Activated naive CD4-positive, alpha-beta T cell (primary cell): ENCODE results near the gene CRACR2A.

Experiments
- DNase-seq, 4 experiments: peaks; one replicate each; lab custom pipeline; 2025; lab: John Stamatoyannopoulos, UW

The CRACR2A gene

DNA sequence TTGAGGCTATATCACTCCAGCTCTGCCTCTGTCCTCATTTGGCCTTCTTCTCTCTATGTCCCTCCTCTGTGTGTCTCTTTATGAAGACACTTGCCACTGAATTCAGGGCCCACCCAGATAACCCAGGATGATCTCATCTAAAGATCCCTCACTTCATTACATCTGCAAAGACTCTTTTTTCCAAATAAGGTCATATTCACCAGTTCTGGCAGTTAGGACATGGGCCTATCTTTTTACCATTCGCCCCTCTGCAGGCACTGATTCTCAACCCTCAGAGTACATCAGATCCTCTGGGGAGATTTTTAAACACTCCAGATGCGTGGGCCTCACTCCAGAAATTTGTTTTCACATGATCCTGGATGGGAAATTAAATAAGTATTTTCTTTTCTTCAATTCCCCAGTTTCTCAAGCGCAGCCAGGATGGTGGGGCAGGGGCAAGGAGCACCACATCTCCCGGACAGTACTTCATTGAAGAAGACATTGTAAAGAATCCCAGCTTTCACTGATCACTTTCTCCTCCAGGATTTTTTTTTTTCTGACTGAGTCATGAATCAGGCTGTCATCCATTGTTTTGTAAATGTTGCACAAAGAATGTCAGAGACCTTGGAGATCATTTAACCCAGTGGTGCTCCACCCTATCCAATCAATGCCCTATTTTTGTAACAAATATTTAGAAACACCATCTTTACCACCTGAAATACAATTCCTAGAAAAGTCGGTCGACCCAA is 27.4 kb downstream of the CRACR2A start:
- DNase-seq: no peak

- DNase-seq: no peak
These were observed 28.7 kb downstream of the CRACR2A start for GRCh38 chr12:3723916-3724805.

DNA sequence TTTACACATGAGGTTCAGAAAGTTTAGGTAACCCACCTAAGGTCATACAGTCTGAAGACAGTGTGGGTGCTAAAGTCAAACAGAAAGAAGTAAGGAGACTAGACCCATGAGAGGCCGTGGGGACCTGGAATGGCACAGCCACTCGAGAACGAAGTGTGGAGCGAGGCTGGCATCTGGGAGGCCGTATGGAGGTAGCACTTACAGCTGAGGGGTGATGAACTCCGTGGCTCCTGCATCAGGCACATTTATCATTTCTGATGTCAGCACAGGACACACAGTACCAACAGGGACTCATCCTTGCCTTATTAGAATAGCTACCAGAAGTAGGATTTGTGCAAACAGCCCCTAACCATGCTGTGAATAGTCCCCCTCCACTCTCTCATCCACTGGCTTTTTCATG is 30.5 kb downstream of the CRACR2A start:
- no peak for DNase-seq

- DNase-seq: no peak
These were observed 32.1 kb downstream of the CRACR2A start for GRCh38 chr12:3720772-3721171.

- no peak for DNase-seq
These were observed 34.8 kb downstream of the CRACR2A start for GRCh38 chr12:3718100-3718499.

GRCh38 chr12:3717283-3717898 is 35.5 kb downstream of the CRACR2A start:
- DNase-seq: no peak

DNA sequence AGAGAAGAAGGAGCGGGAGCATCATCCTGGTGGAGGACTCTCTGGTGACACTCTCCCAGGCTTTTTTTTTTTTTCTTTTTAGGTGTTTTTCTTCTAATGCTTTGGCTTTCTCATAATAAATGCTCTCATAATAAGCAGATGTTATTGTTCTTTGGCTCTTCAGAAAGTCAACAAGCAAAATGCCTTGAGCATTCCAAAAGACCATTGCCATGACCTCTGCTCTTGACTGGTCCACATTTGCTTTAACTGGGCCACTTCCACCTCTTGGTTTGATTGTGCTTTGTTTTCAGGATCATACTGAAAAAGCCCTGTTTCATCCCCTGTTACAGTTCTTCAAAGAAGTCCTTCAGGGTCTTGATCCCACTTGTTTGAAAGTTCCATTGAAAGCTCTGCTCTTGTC is 36.9 kb downstream of the CRACR2A start:
- no peak for DNase-seq

GRCh38 chr12:3713947-3714346 is 39.0 kb downstream of the CRACR2A start:
- DNase-seq: no peak

DNA sequence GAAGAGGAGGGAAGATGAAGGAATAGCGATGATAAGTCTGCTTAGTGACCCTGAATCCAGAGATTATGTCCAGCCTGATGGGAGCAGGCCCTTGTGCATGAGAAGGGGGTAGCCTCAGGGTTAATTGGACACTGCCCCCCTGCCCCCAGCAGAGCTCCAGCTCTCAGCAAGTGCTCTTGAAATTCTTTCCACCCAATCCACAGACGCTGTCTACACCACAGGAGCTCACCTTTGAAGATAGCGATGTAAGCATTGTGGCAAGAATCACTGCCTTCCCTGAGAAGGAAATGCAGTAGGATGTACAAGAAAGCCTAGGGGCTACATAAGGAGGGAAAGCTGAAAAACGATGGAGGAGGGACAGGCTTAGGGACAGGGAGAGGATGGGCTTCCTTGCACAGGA is 39.4 kb downstream of the CRACR2A start:
- DNase-seq: no peak

DNA sequence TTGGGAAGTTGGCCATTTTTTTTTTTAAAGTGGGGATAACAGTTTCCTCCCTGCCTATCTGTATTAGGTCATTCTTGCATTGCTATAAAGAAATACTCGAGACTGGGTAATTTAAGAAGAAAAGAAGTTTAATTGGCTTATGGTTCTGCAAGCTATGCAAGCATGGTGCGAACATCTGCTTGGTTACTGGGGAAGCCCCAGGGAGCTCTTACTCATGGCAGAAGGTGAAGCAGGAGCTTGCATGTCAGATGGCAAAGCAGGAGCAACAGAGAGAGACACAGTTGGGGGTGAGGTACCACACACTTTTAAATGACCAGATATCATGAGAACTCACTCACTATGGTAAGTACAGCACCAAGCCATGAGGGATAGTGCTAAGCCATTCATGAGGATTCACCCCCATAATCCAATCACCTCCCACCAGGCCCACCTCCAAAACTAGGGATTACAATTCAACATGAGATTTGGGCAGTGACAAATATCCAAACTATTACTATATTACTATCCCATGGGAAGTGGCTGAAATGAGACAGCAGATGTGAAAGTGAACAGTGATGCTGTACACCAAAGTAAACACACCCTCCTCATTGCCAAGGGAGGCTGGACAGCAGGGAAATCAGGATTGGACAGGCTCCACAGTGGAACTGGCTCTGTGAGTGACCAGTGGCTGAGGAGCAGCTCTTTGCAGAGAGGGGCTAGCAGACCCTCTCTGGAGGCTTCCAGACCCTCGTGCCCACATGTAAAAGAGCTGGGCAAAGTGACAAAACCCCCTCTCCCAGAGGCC is 40.5 kb downstream of the CRACR2A start:
- no peak for DNase-seq

- no peak for DNase-seq
These were observed 47.6 kb downstream of the CRACR2A start for GRCh38 chr12:3705354-3705675.

- no peak for DNase-seq
These were observed 48.2 kb downstream of the CRACR2A start for GRCh38 chr12:3704512-3705353.

- DNase-seq: no peak
These were observed 52.0 kb downstream of the CRACR2A start for GRCh38 chr12:3700861-3701260.

DNA sequence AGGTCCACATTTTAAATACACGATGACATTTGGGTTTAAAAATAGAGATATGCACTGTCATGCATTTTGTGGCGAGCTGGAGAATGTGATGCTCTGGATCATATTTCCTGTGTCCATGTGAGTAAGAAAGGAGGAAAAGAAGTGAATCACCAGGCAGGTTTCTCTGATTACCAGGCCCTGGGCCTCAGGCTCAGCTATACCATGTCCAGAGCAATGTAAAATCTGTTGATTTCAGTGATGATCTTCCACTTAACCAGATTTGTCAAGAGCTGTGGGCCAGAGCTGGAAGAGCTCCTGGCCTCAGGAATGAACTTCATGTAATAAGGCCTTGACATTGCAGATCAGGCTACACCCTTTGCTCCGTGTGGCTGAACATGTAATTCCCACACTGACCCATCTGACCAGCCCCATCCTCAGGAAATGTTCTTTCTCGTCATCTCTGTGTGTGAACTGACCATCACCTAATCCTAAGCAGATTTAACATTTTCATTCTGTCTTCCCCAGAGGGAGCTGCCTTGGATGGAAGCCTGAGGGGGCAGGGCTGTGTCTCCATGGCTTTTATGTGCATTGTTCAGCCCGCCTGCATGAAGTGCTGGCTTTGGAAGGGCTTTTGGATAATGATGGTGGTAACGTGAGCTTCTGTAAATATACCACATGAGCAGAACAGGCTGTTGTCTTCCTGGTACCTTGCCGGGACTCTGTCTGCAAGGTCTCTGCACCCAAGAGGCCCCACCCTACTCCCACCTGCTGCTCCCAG is 54.5 kb downstream of the CRACR2A start:
- DNase-seq: no peak

GRCh38 chr12:3697311-3697870 is 55.5 kb downstream of the CRACR2A start:
- DNase-seq: no peak

GRCh38 chr12:3694673-3695072 is 58.2 kb downstream of the CRACR2A start:
- no peak for DNase-seq

GRCh38 chr12:3692616-3693365 is 60.1 kb downstream of the CRACR2A start:
- DNase-seq: no peak

GRCh38 chr12:3686463-3686862 is 66.4 kb downstream of the CRACR2A start:
- DNase-seq: no peak

DNA sequence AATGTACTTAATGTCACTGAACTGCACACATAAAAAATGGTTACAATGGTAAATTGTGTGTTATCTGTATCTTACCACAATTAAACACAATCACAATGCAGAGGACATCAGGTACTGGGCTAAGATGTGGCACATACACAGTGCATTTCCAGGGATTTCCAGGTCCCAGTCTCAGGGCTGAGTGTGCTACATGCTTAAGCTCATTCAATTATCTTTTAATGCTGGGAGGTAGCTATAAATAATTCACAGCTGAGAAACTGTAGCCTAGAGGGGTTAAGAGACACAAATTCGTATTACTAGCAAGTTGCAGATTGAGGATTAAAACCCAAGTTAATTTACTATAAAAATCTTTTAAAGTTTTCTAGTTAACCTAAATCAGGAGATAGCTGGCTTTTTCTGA is 67.1 kb downstream of the CRACR2A start:
- no peak for DNase-seq
